ENCODE data around the gene COL26A1. TPM values are rescaled to one million over a fixed set of nuclear protein-coding genes. Genes with fewer than 3 reads are reported as not detected.
"Not testable (repeated sequence)": the region's sequence is repeated elsewhere in the genome, so short reads cannot be mapped to it uniquely, and the experiment has no call there.

The COL26A1 gene
- total RNA-seq, 1 donor from 2014 or later = 0.58 TPM

GRCh38 chr7:101422356-101423195 is 59.9 kb downstream of the COL26A1 start:
- ATAC-seq = no peak
- Histone ChIP-seq H3K27me3 (peaks cover 4% of the 10 kb centered on the region), H3K27ac (no peak overlapping the region), H3K4me3 (no peak overlapping the region), H3K36me3 (no peaks in the 10 kb centered on the region), H3K9me3 (no peaks in the 10 kb centered on the region), H3K4me1 (no peaks in the 10 kb centered on the region)
- no peak for DNase-seq
- intact Hi-C loops (cut with DNase I) = no loop called here
- TF ChIP-seq CTCF (IDR thresholded peaks at IDR 0.05) = no peak

GRCh38 chr7:101426303-101427011 is 63.8 kb downstream of the COL26A1 start:
- intact Hi-C loops (cut with DNase I) = no loop called here
- ATAC-seq = no peak

GRCh38 chr7:101428093-101428866 is 65.6 kb downstream of the COL26A1 start:
- intact Hi-C loops (cut with DNase I) = no loop called here
- no peak overlapping the region for H3K27ac ChIP-seq
- no peak for TF ChIP-seq CTCF (IDR thresholded peaks at IDR 0.05)
- ATAC-seq = no peak
- no peaks in the 10 kb centered on the region for H3K36me3 ChIP-seq
- no peak for DNase-seq
- no peak overlapping the region for H3K4me3 ChIP-seq
- peaks cover 4% of the 10 kb centered on the region for H3K27me3 ChIP-seq
- H3K9me3 ChIP-seq = no peaks in the 10 kb centered on the region
- H3K4me1 ChIP-seq = no peaks in the 10 kb centered on the region

More at GRCh38 chr7:101426303-101427011, 63.8 kb downstream of the COL26A1 start:
- no peak for TF ChIP-seq CTCF (IDR thresholded peaks at IDR 0.05)
- Histone ChIP-seq H3K27me3 (no peaks in the 10 kb centered on the region), H3K9me3 (no peaks in the 10 kb centered on the region), H3K27ac (no peak overlapping the region), H3K36me3 (no peaks in the 10 kb centered on the region), H3K4me1 (no peaks in the 10 kb centered on the region), H3K4me3 (no peak overlapping the region)
- no peak for DNase-seq

- H3K4me1 ChIP-seq = no peaks in the 10 kb centered on the region
- no peaks in the 10 kb centered on the region for H3K36me3 ChIP-seq
- DNase-seq (no peak), ATAC-seq (no peak)
- H3K4me3 ChIP-seq = no peak overlapping the region
- H3K27ac ChIP-seq = no peak overlapping the region
- no peaks in the 10 kb centered on the region for H3K9me3 ChIP-seq
- H3K27me3 ChIP-seq = peaks cover 24% of the 10 kb centered on the region
- intact Hi-C loops (cut with DNase I) = no loop called here
- no peak for TF ChIP-seq CTCF (IDR thresholded peaks at IDR 0.05)
Measured at GRCh38 chr7:101432316-101432715, 69.6 kb downstream of the COL26A1 start.

- ATAC-seq (no peak), DNase-seq (no peak)
- intact Hi-C loops (cut with DNase I) = no loop called here
- H3K4me1 ChIP-seq = no peaks in the 10 kb centered on the region
- no peaks in the 10 kb centered on the region for H3K36me3 ChIP-seq
- peaks cover 24% of the 10 kb centered on the region for H3K27me3 ChIP-seq
- no peak overlapping the region for H3K27ac ChIP-seq
- TF ChIP-seq CTCF (IDR thresholded peaks at IDR 0.05) = no peak
- H3K9me3 ChIP-seq = no peaks in the 10 kb centered on the region
- no peak overlapping the region for H3K4me3 ChIP-seq
Measured at GRCh38 chr7:101433688-101434087, 71.0 kb downstream of the COL26A1 start.

GRCh38 chr7:101434155-101434554 is 71.5 kb downstream of the COL26A1 start:
- ATAC-seq = not testable (repeated sequence)

More at GRCh38 chr7:101434155-101434554, 71.5 kb downstream of the COL26A1 start:
- H3K4me3 ChIP-seq; DNase-seq; H3K4me1 ChIP-seq; H3K27ac ChIP-seq; H3K9me3 ChIP-seq; H3K36me3 ChIP-seq; intact Hi-C loops (cut with DNase I): not testable (repeated sequence)
- H3K27me3 ChIP-seq = peaks cover 24% of the 10 kb centered on the region
